ENCODE data around the gene NACA.

Gene NACA

DNA sequence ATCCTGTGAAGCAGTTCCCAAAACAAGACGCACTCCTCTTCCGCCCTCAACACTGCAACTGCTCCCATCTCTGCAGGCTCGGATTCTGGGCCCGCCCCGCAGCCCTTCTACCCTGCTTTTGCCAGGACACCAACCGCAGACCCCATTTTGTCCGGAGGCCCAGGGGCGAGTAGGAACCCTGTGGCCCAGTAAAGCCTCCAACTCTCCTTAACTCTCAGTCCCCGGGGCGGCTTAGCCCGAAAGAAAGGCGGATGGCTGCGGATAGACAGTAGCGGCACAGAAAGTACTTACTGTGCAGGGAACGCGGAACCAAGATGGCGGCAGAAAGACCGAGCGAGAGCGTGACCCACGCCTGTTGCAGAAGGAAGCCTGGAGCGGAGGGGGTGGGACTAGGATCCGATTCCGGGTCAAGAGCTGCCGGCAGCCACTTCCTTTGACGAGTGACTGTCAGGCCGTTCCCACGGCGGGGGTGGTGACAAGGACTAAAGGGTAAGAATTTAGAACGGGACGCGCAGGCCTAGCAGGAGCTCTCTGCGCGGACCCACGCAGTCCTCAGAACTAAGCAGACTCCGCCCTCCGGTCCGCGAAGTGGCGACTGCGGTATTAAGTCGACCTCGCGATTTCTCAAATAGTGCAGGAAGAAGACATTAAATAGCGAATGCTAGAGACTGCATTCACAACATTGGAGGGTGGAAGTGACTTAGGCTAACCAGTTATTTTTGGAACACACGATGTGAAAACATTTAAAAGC, at the start of gene NACA:
NACA (minus strand) TSS at position 328 of the 751 bp plus-strand sequence. CDS start 778 bp downstream, outside the sequence.
- Histone ChIP-seq H3K27me3 (ENCODE audit: low read length) (no peaks in the 10 kb centered on the region), H3K27ac (ENCODE audit: low read depth, low read length) (peak within 1 kb of the TSS; percentile 91), H3K9ac (ENCODE audit: low read length) (peak within 1 kb of the TSS; percentile 87), H3K9me2 (replicated peaks; ENCODE audit: insufficient read depth, low read length) (no peaks in the 10 kb centered on the region), H3K9me3 (ENCODE audit: insufficient read depth, low read length) (no peaks in the 10 kb centered on the region), H3K36me3 (ENCODE audit: low read length) (peaks cover 26% of the 10 kb centered on the region), H3K4me3 (ENCODE audit: insufficient read depth, low read length, poor library complexity, severe bottlenecking) (peak within 1 kb of the TSS; percentile 72), H4K20me1 (ENCODE audit: low read depth, low read length) (peaks cover 31% of the 10 kb centered on the region), H2AFZ (ENCODE audit: low read depth, low read length, severe bottlenecking) (no peak within 1 kb of the TSS), H3F3A (ENCODE audit: insufficient read depth) (peaks cover 34% of the 10 kb centered on the region), H3K79me2 (ENCODE audit: insufficient read depth, low read length) (peaks cover 50% of the 10 kb centered on the region), H3K4me2 (ENCODE audit: low read depth, low read length, poor library complexity, severe bottlenecking) (peak within 1 kb of the TSS; percentile 82)
- TF ChIP-seq EZH2phosphoT487 (conservative IDR thresholded peaks at IDR 0.05; ENCODE audit: low read length), result no peak
- TF ChIP-seq, protein P1, sequence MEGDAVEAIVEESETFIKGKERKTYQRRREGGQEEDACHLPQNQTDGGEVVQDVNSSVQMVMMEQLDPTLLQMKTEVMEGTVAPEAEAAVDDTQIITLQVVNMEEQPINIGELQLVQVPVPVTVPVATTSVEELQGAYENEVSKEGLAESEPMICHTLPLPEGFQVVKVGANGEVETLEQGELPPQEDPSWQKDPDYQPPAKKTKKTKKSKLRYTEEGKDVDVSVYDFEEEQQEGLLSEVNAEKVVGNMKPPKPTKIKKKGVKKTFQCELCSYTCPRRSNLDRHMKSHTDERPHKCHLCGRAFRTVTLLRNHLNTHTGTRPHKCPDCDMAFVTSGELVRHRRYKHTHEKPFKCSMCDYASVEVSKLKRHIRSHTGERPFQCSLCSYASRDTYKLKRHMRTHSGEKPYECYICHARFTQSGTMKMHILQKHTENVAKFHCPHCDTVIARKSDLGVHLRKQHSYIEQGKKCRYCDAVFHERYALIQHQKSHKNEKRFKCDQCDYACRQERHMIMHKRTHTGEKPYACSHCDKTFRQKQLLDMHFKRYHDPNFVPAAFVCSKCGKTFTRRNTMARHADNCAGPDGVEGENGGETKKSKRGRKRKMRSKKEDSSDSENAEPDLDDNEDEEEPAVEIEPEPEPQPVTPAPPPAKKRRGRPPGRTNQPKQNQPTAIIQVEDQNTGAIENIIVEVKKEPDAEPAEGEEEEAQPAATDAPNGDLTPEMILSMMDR (IDR thresholded peaks at IDR 0.05; ENCODE audit: insufficient read depth, low read length, poor library complexity, severe bottlenecking), result no peak

GRCh38 chr12:56773113-56773512, 48.0 kb upstream of the NACA start:
- H3K27ac ChIP-seq (ENCODE audit: low read depth, low read length), result no peak overlapping the region
- H3K79me2 ChIP-seq (ENCODE audit: insufficient read depth, low read length), result no peaks in the 10 kb centered on the region
- no peaks in the 10 kb centered on the region for H3F3A ChIP-seq (ENCODE audit: insufficient read depth)
- H2AFZ ChIP-seq (ENCODE audit: low read depth, low read length, severe bottlenecking), result no peak overlapping the region
- H4K20me1 ChIP-seq (ENCODE audit: low read depth, low read length), result no peaks in the 10 kb centered on the region
- H3K4me3 ChIP-seq (ENCODE audit: insufficient read depth, low read length, poor library complexity, severe bottlenecking), result no peak overlapping the region
- no peaks in the 10 kb centered on the region for H3K27me3 ChIP-seq (ENCODE audit: low read length)
- H3K9me3 ChIP-seq (ENCODE audit: insufficient read depth, low read length), result no peaks in the 10 kb centered on the region
- H3K9me2 ChIP-seq (replicated peaks; ENCODE audit: insufficient read depth, low read length), result no peaks in the 10 kb centered on the region
- no peak overlapping the region for H3K4me2 ChIP-seq (ENCODE audit: low read depth, low read length, poor library complexity, severe bottlenecking)
- H3K36me3 ChIP-seq (ENCODE audit: low read length), result no peaks in the 10 kb centered on the region
- H3K9ac ChIP-seq (ENCODE audit: low read length), result no peak overlapping the region
- TF ChIP-seq, protein P1 (IDR thresholded peaks at IDR 0.05; ENCODE audit: insufficient read depth, low read length, poor library complexity, severe bottlenecking), result no peak
- TF ChIP-seq EZH2phosphoT487 (conservative IDR thresholded peaks at IDR 0.05; ENCODE audit: low read length), result no peak

DNA sequence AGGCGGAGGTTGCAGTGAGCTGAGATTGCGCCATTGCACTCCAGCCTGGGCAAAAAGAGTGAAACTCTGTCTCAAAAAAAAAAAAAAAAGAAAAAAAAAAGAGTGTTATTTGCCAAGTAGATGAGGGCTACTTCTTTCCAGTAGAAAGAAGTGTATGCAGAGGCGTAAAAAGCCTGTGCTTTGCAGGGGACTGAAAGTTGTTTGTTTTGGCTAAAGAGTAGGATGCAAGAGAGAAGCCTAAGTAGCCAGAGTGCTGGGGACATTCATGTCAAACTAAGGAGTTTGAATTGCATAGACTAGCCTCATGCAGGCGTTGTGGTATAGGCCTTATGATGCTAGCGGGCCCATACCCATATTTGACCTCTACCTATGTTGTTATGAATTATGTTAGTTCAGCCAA, 47.5 kb upstream of the NACA start:
- Histone ChIP-seq H3K9me3 (ENCODE audit: insufficient read depth, low read length) (no peaks in the 10 kb centered on the region), H3K27ac (ENCODE audit: low read depth, low read length) (no peak overlapping the region), H3F3A (ENCODE audit: insufficient read depth) (no peaks in the 10 kb centered on the region), H3K4me3 (ENCODE audit: insufficient read depth, low read length, poor library complexity, severe bottlenecking) (no peak overlapping the region), H3K9me2 (replicated peaks; ENCODE audit: insufficient read depth, low read length) (no peaks in the 10 kb centered on the region), H3K27me3 (ENCODE audit: low read length) (no peaks in the 10 kb centered on the region), H2AFZ (ENCODE audit: low read depth, low read length, severe bottlenecking) (no peak overlapping the region), H4K20me1 (ENCODE audit: low read depth, low read length) (no peaks in the 10 kb centered on the region), H3K36me3 (ENCODE audit: low read length) (no peaks in the 10 kb centered on the region), H3K4me2 (ENCODE audit: low read depth, low read length, poor library complexity, severe bottlenecking) (no peak overlapping the region), H3K79me2 (ENCODE audit: insufficient read depth, low read length) (no peaks in the 10 kb centered on the region), H3K9ac (ENCODE audit: low read length) (no peak overlapping the region)
- TF ChIP-seq, protein P1 (IDR thresholded peaks at IDR 0.05; ENCODE audit: insufficient read depth, low read length, poor library complexity, severe bottlenecking), result no peak
- no peak for TF ChIP-seq EZH2phosphoT487 (conservative IDR thresholded peaks at IDR 0.05; ENCODE audit: low read length)

All from SU-DHL-6 (cell line).